Spleen (tissue), 11 donors: ENCODE measurements around the gene OR5H14. TPM values are rescaled to one million over a fixed set of nuclear protein-coding genes. Genes with fewer than 3 reads are reported as not detected.
"Not testable (repeated sequence)": the region's sequence is repeated elsewhere in the genome, so short reads cannot be mapped to it uniquely, and the experiment has no call there.

Experiments used
- DNase-seq: peaks from one replicate; pipeline ENCODE4 v3.0.0-alpha.2; 2020
- H3K27ac ChIP-seq, 8 donors: fragments of 200-600 bp; sonication (generic) in 7 of 8; 1 replicate in 4 of 8; 2 replicates in 4 of 8; pipeline versions ENCODE4 v1.5.0 to v1.8.0; 2016 to 2021; ENCODE audit warnings: inconsistent platforms in 4 of 8, mild to moderate bottlenecking in 4 of 8, moderate library complexity in 1 of 8
- H3K27me3 ChIP-seq, 7 donors: fragments of 200-600 bp; sonication (generic) in 6 of 7; replicated peaks in 1 of 7; 1 replicate in 4 of 7; 2 replicates in 3 of 7; pipeline versions ENCODE4 v1.5.0 to v1.8.0; 2016 to 2021; ENCODE audit warnings: inconsistent platforms in 3 of 7, mild to moderate bottlenecking in 1 of 7
- H3K36me3 ChIP-seq, 6 donors: fragments of 200-600 bp; sonication (generic) in 5 of 6; 1 replicate in 4 of 6; 2 replicates in 2 of 6; pipeline versions ENCODE4 v1.5.0 to v1.8.0; 2016 to 2021; ENCODE audit warnings: inconsistent platforms in 2 of 6
- H3K4me1 ChIP-seq, 6 donors: fragments of 200-600 bp; sonication (generic) in 5 of 6; 1 replicate in 3 of 6; 2 replicates in 3 of 6; pipeline versions ENCODE4 v1.5.0 to v1.8.0; 2016 to 2021; ENCODE audit warnings: inconsistent platforms in 3 of 6
- H3K4me3 ChIP-seq, 8 donors: fragments of 200-600 bp; sonication (generic) in 7 of 8; 1 replicate in 4 of 8; 2 replicates in 4 of 8; pipeline versions ENCODE4 v1.5.0 to v1.8.0; 2016 to 2021; ENCODE audit warnings: inconsistent platforms in 4 of 8, mild to moderate bottlenecking in 4 of 8, moderate library complexity in 2 of 8
- H3K9me3 ChIP-seq, 8 donors: fragments of 200-600 bp; sonication (generic) in 7 of 8; 1 replicate in 4 of 8; 2 replicates in 4 of 8; pipeline versions ENCODE4 v1.5.0 to v1.8.0; 2016 to 2021; ENCODE audit warnings: inconsistent platforms in 4 of 8
- CTCF ChIP-seq, 11 experiments: fragments of 200-600 bp in 7 of 11; fragments of 450-650 bp in 4 of 11; sonication (generic) in 4 of 11; IDR thresholded peaks in 8 of 11; conservative IDR thresholded peaks in 3 of 11; 1 replicate in 7 of 11; 2 replicates in 4 of 11; pipeline versions ENCODE4 v1.4.0 to v1.8.0; 2016 to 2021; ENCODE audit warnings: antibody characterized with exemption in 11 of 11, inconsistent platforms in 4 of 11, mild to moderate bottlenecking in 1 of 11
- POLR2A ChIP-seq, 3 donors: fragments of 450-650 bp; IDR thresholded peaks; one replicate each; pipeline ENCODE4 v1.5.1; 2017; ENCODE audit warnings: antibody characterized with exemption in 3 of 3, mild to moderate bottlenecking in 1 of 3
- POLR2AphosphoS5 ChIP-seq, 3 donors: sonication (generic); formaldehyde crosslinking; IDR thresholded peaks; one replicate each; pipeline ENCODE4 v1.5.1; 2017; ENCODE audit warnings: antibody characterized with exemption in 3 of 3
- WGBS, 5 donors: extraction: QIAGEN DNeasy Blood & Tissue Kit in 3 of 5; methylation state at CpG; one replicate each; pipeline versions ENCODE4 v1.1.5 to v1.1.7; 2013 to 2018; 5-methylcytosine and 5-hydroxymethylcytosine counted together
- intact Hi-C: fragments of 100-400 bp; cut with DNase I; formaldehyde crosslinking; loops from one replicate; pipeline ENCODE4 v1.15.0; 2023; ENCODE audit warnings: low total_unique reads
- polyA plus RNA-seq, 3 donors: library from polyadenylated mRNA; stranded (reverse); fragments of 200-250 nt; gene quantifications; one replicate each; pipeline ENCODE4 v1.2.1, GENCODE V29; 2013
- total RNA-seq, 7 donors: library from RNA; depleted of rRNA in 3 of 7; stranded (reverse); fragments of >200 nt in 3 of 7; fragmentation: NEBNext Ultra II Directional in 4 of 7; extraction: Animal tissue kit (Norgen Biotek cat#: 25700) in 4 of 7; gene quantifications; one replicate each; pipeline versions ENCODE4 v1.1.0 to v1.2.1, GENCODE V29; 2016 to 2021
- donor health status: healthy with polysubstance abuse.
- donor health status: DM: no; HTN: no; CAD: no; lungs with moderate emphysema.
- donor health status: DM: no; HTN: no; CAD: no.
- donor health status: Bipolar disorder and iron deficiency.
- donor health status: healthy.
- donor health status: DM: no; HTN: no; CAD: no.
- donor health status: DM: yes; HTN: yes; CAD: no.

Gene OR5H14
- total and polyA plus RNA-seq, 10 donors: not detected

DNA sequence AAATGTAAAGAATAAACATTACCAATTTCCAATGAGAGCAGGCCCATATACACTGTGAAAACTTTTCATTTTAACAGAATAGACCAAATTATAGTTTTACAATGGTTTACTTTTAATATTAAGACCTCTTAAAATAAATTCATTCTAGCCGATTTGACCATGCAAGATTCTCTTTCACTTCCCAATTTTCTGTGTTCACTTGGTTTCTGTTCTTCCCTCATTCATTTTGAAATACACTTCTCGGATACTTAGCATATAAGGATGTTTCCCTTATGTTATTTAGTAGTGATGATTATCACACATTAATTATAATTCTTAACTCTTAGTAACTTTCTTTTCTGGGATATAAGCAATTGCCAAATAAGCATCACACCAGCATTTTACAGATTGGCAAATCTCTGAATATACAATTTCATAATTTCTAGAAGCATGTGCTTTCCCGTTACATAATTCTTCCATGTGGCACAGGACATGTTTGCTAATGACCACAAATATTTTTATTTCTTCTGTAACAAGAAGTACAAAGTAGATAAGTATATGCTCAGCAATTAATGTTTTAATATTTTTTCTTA lies 33.1 kb downstream of the OR5H14 start:
- no peak overlapping the region for H3K4me3 ChIP-seq
- no peaks in the 10 kb centered on the region for H3K36me3 ChIP-seq
- TF ChIP-seq CTCF (IDR thresholded peaks at IDR 0.05 in 8 of 11, conservative IDR thresholded peaks at IDR 0.05 in 3 of 11): no peak
- TF ChIP-seq POLR2A (IDR thresholded peaks at IDR 0.05): no peak
- TF ChIP-seq POLR2AphosphoS5 (IDR thresholded peaks at IDR 0.05): no peak
- no peaks in the 10 kb centered on the region for H3K9me3 ChIP-seq
- no peak overlapping the region for H3K27ac ChIP-seq
- no peaks in the 10 kb centered on the region for H3K4me1 ChIP-seq
- intact Hi-C loops: no loop called here
- no peak for DNase-seq
- no peaks in the 10 kb centered on the region for H3K27me3 ChIP-seq
- 46 to 66% (median 61%) methylated on average over 3 of the region's 3 CpGs for WGBS, 5 donors

DNA sequence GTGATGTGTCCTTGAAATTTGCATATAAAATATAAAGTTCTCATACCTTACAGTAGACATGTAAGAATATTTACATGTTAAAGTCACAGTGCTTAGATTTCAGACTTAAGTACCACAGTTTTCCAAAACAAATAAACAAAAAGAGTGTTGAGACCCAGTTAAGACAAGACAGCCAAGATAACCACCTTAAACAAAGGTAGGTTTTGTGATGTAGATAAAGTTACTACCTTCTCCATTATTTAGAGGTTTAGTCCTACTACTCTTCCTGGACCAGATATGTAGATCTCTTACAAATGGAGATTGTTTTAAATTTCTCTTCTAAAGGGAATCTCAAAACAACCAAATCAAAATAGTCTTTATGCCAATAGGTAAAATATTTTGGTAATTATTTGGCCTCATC lies 34.9 kb downstream of the OR5H14 start:
- TF ChIP-seq POLR2A (IDR thresholded peaks at IDR 0.05) (no peak), CTCF (IDR thresholded peaks at IDR 0.05 in 8 of 11, conservative IDR thresholded peaks at IDR 0.05 in 3 of 11) (no peak), POLR2AphosphoS5 (IDR thresholded peaks at IDR 0.05) (no peak)
- Histone ChIP-seq H3K36me3 (no peaks in the 10 kb centered on the region), H3K9me3 (no peaks in the 10 kb centered on the region), H3K27ac (no peak overlapping the region), H3K4me1 (no peaks in the 10 kb centered on the region), H3K4me3 (no peak overlapping the region), H3K27me3 (no peaks in the 10 kb centered on the region)
- intact Hi-C loops: no loop called here
- no peak for DNase-seq

- Histone ChIP-seq H3K9me3 (no peaks in the 10 kb centered on the region), H3K4me3 (no peak overlapping the region), H3K36me3 (no peaks in the 10 kb centered on the region), H3K4me1 (no peaks in the 10 kb centered on the region), H3K27ac (no peak overlapping the region), H3K27me3 (no peaks in the 10 kb centered on the region)
- intact Hi-C loops: no loop called here
- no peak for DNase-seq
- no peak for TF ChIP-seq POLR2A (IDR thresholded peaks at IDR 0.05)
- no peak for TF ChIP-seq CTCF (IDR thresholded peaks at IDR 0.05 in 8 of 11, conservative IDR thresholded peaks at IDR 0.05 in 3 of 11)
- no peak for TF ChIP-seq POLR2AphosphoS5 (IDR thresholded peaks at IDR 0.05)
These were observed 37.9 kb downstream of the OR5H14 start for GRCh38 chr3:98185180-98185579.

- DNase-seq: no peak
These were observed 41.3 kb downstream of the OR5H14 start for GRCh38 chr3:98188545-98188944.

GRCh38 chr3:98190911-98191310 lies 43.6 kb downstream of the OR5H14 start:
- DNase-seq, H3K27me3 ChIP-seq, H3K4me3 ChIP-seq, H3K4me1 ChIP-seq, intact Hi-C loops, H3K9me3 ChIP-seq, H3K36me3 ChIP-seq, H3K27ac ChIP-seq: not testable (repeated sequence)

More at GRCh38 chr3:98188545-98188944, 41.3 kb downstream of the OR5H14 start:
- no peaks in the 10 kb centered on the region for H3K9me3 ChIP-seq
- peak in 3 of 11 experiments; percentile 8 to 32 (median 27) for TF ChIP-seq CTCF (IDR thresholded peaks at IDR 0.05 in 8 of 11, conservative IDR thresholded peaks at IDR 0.05 in 3 of 11)
- TF ChIP-seq POLR2A (IDR thresholded peaks at IDR 0.05): no peak
- WGBS, 5 donors: 7 to 27% (median 16%) methylated on average over 3 of the region's 3 CpGs
- H3K27ac ChIP-seq: no peak overlapping the region
- no peaks in the 10 kb centered on the region for H3K4me1 ChIP-seq
- H3K4me3 ChIP-seq: no peak overlapping the region
- H3K36me3 ChIP-seq: no peaks in the 10 kb centered on the region
- intact Hi-C loops: no loop called here
- no peaks in the 10 kb centered on the region for H3K27me3 ChIP-seq

GRCh38 chr3:98196293-98196692 lies 49.0 kb downstream of the OR5H14 start:
- WGBS, 5 donors: 80 to 88% (median 88%) methylated on average over 2 of the region's 2 CpGs
- DNase-seq, H3K27ac ChIP-seq, H3K4me1 ChIP-seq, H3K9me3 ChIP-seq, H3K27me3 ChIP-seq, H3K36me3 ChIP-seq, H3K4me3 ChIP-seq, intact Hi-C loops: not testable (repeated sequence)
